ENCODE measurements around the gene SPON1. TPM values are rescaled to one million over a fixed set of nuclear protein-coding genes. Genes with fewer than 3 reads are reported as not detected.
A peak's percentile ranks its signal among the peaks of the same experiment; 100 is the strongest.

Gene SPON1
- total and polyA plus RNA-seq, 2 experiments from 2014 or later: 2.9 to 6.4 TPM

- ATAC-seq (no peak), DNase-seq (ENCODE audit: low spot score) (no peak)
- Histone ChIP-seq H3K4me1 (ENCODE audit: insufficient read depth) (no peaks in the 10 kb centered on the region), H3K27ac (ENCODE audit: low read depth) (no peak overlapping the region), H3K9me2 (ENCODE audit: insufficient read depth) (no peaks in the 10 kb centered on the region), H3K4me2 (no peak overlapping the region), H3K79me2 (replicated peaks; ENCODE audit: insufficient read depth) (no peaks in the 10 kb centered on the region), H3K4me3 (no peak overlapping the region), H4K20me1 (replicated peaks; ENCODE audit: insufficient read depth) (peaks cover 2% of the 10 kb centered on the region; the same call in 1 of the 2 replicates), H2AFZ (no peak overlapping the region), H3K27me3 (ENCODE audit: insufficient read depth) (no peaks in the 10 kb centered on the region), H3F3A (replicated peaks; ENCODE audit: low read depth) (no peaks in the 10 kb centered on the region), H3K36me3 (ENCODE audit: insufficient read depth) (no peaks in the 10 kb centered on the region)
- H3K27me3 Mint-ChIP-seq (ENCODE audit: insufficient read depth, low read depth, poor library complexity): peaks cover 4% of the 10 kb centered on the region
- H3K36me3 Mint-ChIP-seq (ENCODE audit: low read depth): no peaks in the 10 kb centered on the region
- H3K27ac Mint-ChIP-seq: no peak overlapping the region
- H3K4me3 Mint-ChIP-seq: no peak overlapping the region
- no peaks in the 10 kb centered on the region for H3K9me3 Mint-ChIP-seq
- TF ChIP-seq CTCF (conservative IDR thresholded peaks at IDR 0.05; ENCODE audit: low read depth in 2 of 2) (peak in 1 of 2 experiments; percentile 36; a peak in 2 of 4 replicates), ZNF331 (CRISPR knock-in tag; IDR thresholded peaks at IDR 0.05; ENCODE audit: low read depth) (no peak), ETS1 (IDR thresholded peaks at IDR 0.05) (no peak)
- peaks cover 12% of the 10 kb centered on the region; the same call in 2 of the 3 replicates for H3K4me1 Mint-ChIP-seq
These were observed 290.9 kb downstream of the SPON1 start for GRCh38 chr11:14253421-14253820.

GRCh38 chr11:14253840-14254239, 291.3 kb downstream of the SPON1 start:
- Histone ChIP-seq H4K20me1 (replicated peaks; ENCODE audit: insufficient read depth) (peaks cover 5% of the 10 kb centered on the region; the same call in 1 of the 2 replicates), H3K4me2 (no peak overlapping the region), H3K36me3 (ENCODE audit: insufficient read depth) (no peaks in the 10 kb centered on the region), H3K4me1 (ENCODE audit: insufficient read depth) (no peaks in the 10 kb centered on the region), H3K27ac (ENCODE audit: low read depth) (no peak overlapping the region), H3K27me3 (ENCODE audit: insufficient read depth) (no peaks in the 10 kb centered on the region), H3F3A (replicated peaks; ENCODE audit: low read depth) (no peaks in the 10 kb centered on the region), H3K79me2 (replicated peaks; ENCODE audit: insufficient read depth) (no peaks in the 10 kb centered on the region), H2AFZ (no peak overlapping the region), H3K4me3 (no peak overlapping the region), H3K9me2 (ENCODE audit: insufficient read depth) (no peaks in the 10 kb centered on the region)
- no peak overlapping the region for H3K4me3 Mint-ChIP-seq
- no peaks in the 10 kb centered on the region for H3K36me3 Mint-ChIP-seq (ENCODE audit: low read depth)
- H3K9me3 Mint-ChIP-seq: no peaks in the 10 kb centered on the region
- H3K27ac Mint-ChIP-seq: no peak overlapping the region
- DNase-seq (ENCODE audit: low spot score): no peak
- H3K4me1 Mint-ChIP-seq: peaks cover 8% of the 10 kb centered on the region; the same call in 2 of the 3 replicates
- no peak for ATAC-seq
- H3K27me3 Mint-ChIP-seq (ENCODE audit: insufficient read depth, low read depth, poor library complexity): peaks cover 2% of the 10 kb centered on the region
- no peak for TF ChIP-seq EZH2phosphoT487 (IDR thresholded peaks at IDR 0.05; ENCODE audit: unreplicated experiment)
- no peak for TF ChIP-seq ZNF331 (CRISPR knock-in tag; IDR thresholded peaks at IDR 0.05; ENCODE audit: low read depth)
- no peak for TF ChIP-seq ZNF114 (CRISPR knock-in tag; IDR thresholded peaks at IDR 0.05)
- no peak for TF ChIP-seq ETS1 (IDR thresholded peaks at IDR 0.05)
- no peak for TF ChIP-seq CTCF (conservative IDR thresholded peaks at IDR 0.05; ENCODE audit: low read depth in 2 of 2)
- no peak for TF ChIP-seq ZNF462 (CRISPR knock-in tag; IDR thresholded peaks at IDR 0.05)
- TF ChIP-seq CREB1 (CRISPR knock-in tag; IDR thresholded peaks at IDR 0.05; ENCODE audit: low read depth): no peak
- no peak for TF ChIP-seq NANOG (IDR thresholded peaks at IDR 0.05; ENCODE audit: borderline replicate concordance)
